IPS DF 19.7 (cell line): ENCODE measurements around the gene DND1.
"Not testable (repeated sequence)": the region's sequence is repeated elsewhere in the genome, so short reads cannot be mapped to it uniquely, and the experiment has no call there.

Experiments used
- DNase-seq: peaks from one replicate; pipeline ENCODE4 v3.0.0-alpha.2; 2013; ENCODE audit warnings: low read depth, low spot score

Gene DND1

DNA sequence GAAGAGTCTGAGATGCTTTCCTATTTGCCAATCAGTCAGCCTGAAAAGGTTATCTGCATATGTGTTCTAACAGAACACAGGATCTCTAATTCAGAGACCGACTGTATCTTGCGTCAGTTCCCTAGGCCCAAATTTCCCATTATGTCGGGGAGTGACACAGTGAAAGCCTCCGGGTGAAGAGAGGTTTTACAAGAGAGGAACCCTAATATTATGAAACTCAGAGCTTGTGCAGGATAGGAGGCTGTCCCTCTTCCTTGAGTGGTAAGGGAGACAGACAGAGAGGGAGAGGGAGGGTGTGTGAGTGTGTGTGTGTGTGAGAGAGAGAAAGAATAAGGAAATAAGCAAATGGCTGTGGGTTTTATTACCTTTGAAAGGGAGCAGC is 42.3 kb downstream of the DND1 start:
- no peak for DNase-seq

DNA sequence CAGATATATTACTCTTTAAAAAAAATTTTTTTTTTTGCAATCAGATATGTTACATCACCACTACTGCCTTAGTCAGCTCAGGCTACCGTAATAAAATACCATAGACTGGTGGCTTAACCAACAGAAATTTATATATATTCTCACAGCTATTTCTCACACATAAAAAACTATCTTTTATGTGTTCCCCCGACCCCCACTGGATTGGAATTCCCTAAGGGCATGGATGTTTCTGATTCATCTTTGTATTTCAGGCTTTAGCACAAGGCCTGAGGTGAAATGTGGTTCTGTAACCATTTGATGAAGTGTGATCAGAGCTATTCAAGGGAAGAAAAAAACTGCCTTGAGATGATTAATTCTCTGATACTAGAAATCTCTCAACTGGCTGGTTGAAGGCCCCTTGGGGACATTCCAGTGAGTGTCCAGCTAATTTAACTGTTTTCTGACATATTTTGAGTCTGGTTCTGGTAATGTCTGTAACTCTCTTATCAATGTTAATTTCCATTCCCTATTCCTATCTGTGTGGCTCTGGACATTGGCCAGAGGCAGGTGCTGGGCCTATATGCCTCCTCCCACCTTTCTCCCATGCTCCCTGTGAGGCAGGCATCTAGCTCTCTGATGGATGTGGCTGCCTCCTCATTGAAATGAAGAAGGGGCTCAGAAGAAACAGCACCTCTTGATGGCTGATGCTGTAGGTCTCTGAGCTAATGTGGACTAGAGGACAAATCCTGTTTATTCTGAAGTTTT is 42.9 kb downstream of the DND1 start:
- no peak for DNase-seq

DNA sequence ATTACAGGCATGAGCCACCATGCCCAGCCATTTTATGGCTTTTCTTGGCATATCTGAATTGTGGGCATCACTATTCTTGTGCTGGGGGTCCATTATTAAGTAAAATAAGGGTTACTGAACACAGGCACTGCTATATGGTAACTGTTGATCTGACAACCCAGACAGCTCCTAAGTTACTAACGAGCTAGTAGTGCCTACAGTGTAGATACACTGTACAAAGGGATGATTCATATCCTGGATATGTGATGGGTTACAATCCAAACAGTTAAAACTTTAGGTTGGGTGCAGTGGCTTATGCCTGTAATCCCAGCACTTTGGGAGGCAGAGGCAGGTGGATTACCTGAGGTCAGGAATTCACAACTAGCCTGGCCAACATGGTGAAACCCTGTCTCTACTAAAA is 44.7 kb downstream of the DND1 start:
- DNase-seq = no peak

DNA sequence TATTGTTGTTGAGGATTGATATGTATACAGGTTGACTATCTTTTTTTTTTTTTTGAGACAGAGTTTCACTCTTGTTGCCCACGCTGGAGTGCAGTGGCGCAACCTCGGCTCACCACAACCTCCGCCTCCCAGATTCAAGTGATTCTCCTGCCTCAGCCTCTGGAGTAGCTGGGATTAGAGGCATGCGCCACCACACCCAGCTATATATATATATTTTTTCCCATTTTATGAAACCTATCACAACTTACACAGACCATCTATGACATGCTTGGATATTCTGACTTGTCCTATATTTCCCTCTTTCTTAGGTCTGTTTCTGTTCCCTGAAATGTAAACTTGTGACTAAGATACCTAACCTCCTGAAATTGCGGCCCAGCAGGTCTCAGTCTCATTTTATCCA is 45.4 kb downstream of the DND1 start:
- no peak for DNase-seq

DNA sequence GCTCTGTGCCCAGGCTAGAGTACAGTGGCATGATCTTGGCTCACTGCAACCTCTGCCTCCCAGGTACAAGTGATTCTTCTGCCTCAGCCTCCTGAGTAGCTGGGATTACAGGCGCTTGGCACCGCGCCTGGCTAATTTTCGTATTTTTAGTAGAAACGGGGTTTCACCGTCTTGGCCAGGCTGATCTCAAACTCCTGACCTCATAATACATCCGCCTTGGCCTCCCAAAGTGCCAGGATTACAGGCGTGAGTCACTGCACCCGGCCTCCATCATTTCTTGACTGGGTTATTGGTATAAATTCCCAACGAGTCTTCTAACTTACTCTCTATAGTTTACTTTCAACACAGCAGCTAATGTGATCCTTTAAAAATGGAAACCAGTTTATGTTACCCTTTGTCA is 48.5 kb downstream of the DND1 start:
- DNase-seq = not testable (repeated sequence)

DNA sequence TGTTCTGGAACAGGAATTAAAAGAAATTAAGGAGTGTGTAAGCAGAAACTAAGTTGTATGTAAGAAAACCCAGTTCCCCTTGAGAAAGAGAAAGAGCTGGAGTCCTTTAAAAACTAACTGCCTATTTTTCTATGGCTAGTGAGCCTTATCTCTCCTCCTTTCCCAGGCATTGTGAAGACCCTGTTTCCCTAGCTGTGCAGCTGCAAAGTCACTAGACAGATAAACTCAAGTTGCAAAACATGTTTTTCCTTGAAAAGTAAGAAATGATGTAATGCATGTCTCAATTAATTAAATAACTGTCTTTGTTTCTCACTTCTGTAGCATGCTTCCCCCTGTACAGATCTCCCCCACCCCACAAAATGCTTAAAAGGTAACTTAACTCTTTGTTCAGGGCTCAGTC is 50.3 kb downstream of the DND1 start:
- DNase-seq = not testable (repeated sequence)

DNA sequence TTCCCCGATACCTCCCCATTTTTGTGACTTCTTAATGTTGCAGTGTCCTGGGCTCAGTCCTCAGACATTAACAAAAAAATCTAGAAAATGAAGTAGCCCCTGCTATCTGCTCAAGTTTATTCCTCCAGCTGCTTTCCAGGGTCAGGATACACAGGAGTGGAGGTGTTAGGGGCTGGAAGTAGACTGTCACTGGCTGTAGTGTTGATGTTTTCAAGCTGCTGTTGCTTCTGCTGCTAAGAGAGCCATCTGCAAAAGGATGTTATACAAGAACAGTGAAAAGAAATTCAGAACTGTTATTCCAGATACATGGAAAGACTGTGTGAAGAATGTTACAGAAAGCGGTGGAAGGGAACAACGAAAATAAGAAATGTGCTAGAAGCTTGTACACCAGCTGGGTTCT is 51.1 kb downstream of the DND1 start:
- no peak for DNase-seq
